D341Med (cell line): ENCODE data around the gene MARS1.
"Not testable (repeated sequence)": the region's sequence is repeated elsewhere in the genome, so short reads cannot be mapped to it uniquely, and the experiment has no call there.

Experiments used
- DNase-seq: peaks from one replicate; pipeline ENCODE4 v3.0.0; 2012; ENCODE audit warnings: low spot score

The MARS1 gene

GRCh38 chr12:57495051-57495701, 7.3 kb downstream of the MARS1 start:
- not testable (repeated sequence) for DNase-seq

GRCh38 chr12:57496822-57497221, 9.0 kb downstream of the MARS1 start:
- DNase-seq, result no peak

GRCh38 chr12:57497223-57498131, 9.6 kb downstream of the MARS1 start:
- no peak for DNase-seq

- no peak for DNase-seq
Observed at GRCh38 chr12:57498132-57498502, 10.2 kb downstream of the MARS1 start.

GRCh38 chr12:57498571-57498970, 10.7 kb downstream of the MARS1 start:
- DNase-seq, result no peak

GRCh38 chr12:57500213-57500612, 12.3 kb downstream of the MARS1 start:
- DNase-seq, result no peak

GRCh38 chr12:57502311-57502969, 14.6 kb downstream of the MARS1 start:
- DNase-seq, result not testable (repeated sequence)

GRCh38 chr12:57506541-57506940, 18.7 kb downstream of the MARS1 start:
- not testable (repeated sequence) for DNase-seq

- not testable (repeated sequence) for DNase-seq
Observed at GRCh38 chr12:57507796-57508195, 19.9 kb downstream of the MARS1 start.

GRCh38 chr12:57511161-57511560, 23.3 kb downstream of the MARS1 start:
- no peak for DNase-seq

GRCh38 chr12:57511588-57512325, 23.9 kb downstream of the MARS1 start:
- DNase-seq, result no peak

- DNase-seq, result no peak
Observed at GRCh38 chr12:57512665-57513064, 24.8 kb downstream of the MARS1 start.

- DNase-seq, result no peak
Observed at GRCh38 chr12:57513266-57513665, 25.4 kb downstream of the MARS1 start.

GRCh38 chr12:57513677-57514076, 25.8 kb downstream of the MARS1 start:
- DNase-seq, result not testable (repeated sequence)

GRCh38 chr12:57514246-57514645, 26.4 kb downstream of the MARS1 start:
- DNase-seq, result not testable (repeated sequence)

- no peak for DNase-seq
Observed at GRCh38 chr12:57514720-57515407, 27.0 kb downstream of the MARS1 start.

- DNase-seq, result no peak
Observed at GRCh38 chr12:57515408-57515933, 27.6 kb downstream of the MARS1 start.

GRCh38 chr12:57515934-57516541, 28.2 kb downstream of the MARS1 start:
- no peak for DNase-seq

GRCh38 chr12:57516617-57517153, 28.8 kb downstream of the MARS1 start:
- DNase-seq, result no peak

GRCh38 chr12:57517187-57517586, 29.3 kb downstream of the MARS1 start:
- no peak for DNase-seq
